AG09309 (cell line): Measurements from ENCODE around the gene PRDM4.

Experiments
- DNase-seq: peaks from one replicate; pipeline ENCODE4 v3.0.0-alpha.2; 2010; ENCODE audit warnings: low read depth
- H3K4me3 ChIP-seq: 2 replicates; pipeline ENCODE4 v1.5.1; 2011; ENCODE audit warnings: mild to moderate bottlenecking, low read depth, low read length, moderate library complexity; ENCODE audit not compliant: control insufficient read depth
- CTCF ChIP-seq: IDR thresholded peaks from 2 replicates; pipeline ENCODE4 v1.5.1; 2011; ENCODE audit warnings: mild to moderate bottlenecking, low read depth, low read length, inconsistent platforms; ENCODE audit not compliant: insufficient read depth, control insufficient read depth; ENCODE audit errors: missing control alignments

PRDM4 gene, protein sequence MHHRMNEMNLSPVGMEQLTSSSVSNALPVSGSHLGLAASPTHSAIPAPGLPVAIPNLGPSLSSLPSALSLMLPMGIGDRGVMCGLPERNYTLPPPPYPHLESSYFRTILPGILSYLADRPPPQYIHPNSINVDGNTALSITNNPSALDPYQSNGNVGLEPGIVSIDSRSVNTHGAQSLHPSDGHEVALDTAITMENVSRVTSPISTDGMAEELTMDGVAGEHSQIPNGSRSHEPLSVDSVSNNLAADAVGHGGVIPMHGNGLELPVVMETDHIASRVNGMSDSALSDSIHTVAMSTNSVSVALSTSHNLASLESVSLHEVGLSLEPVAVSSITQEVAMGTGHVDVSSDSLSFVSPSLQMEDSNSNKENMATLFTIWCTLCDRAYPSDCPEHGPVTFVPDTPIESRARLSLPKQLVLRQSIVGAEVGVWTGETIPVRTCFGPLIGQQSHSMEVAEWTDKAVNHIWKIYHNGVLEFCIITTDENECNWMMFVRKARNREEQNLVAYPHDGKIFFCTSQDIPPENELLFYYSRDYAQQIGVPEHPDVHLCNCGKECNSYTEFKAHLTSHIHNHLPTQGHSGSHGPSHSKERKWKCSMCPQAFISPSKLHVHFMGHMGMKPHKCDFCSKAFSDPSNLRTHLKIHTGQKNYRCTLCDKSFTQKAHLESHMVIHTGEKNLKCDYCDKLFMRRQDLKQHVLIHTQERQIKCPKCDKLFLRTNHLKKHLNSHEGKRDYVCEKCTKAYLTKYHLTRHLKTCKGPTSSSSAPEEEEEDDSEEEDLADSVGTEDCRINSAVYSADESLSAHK

GRCh38 chr12:107760809-107761501 lies at the start of gene PRDM4:
Gene PRDM4, minus strand, starts transcription at chr12:107761137. Its CDS starts 622 bp downstream, at chr12:107760515.
- DNase-seq: peak; percentile 70

GRCh38 chr12:107807471-107808150 lies 46.7 kb upstream of the PRDM4 start:
- no peak for TF ChIP-seq CTCF
- no peak overlapping the region for H3K4me3 ChIP-seq
- no peak for DNase-seq

More at GRCh38 chr12:107760809-107761501, at the start of gene PRDM4:
- H3K4me3 ChIP-seq: peak within 1 kb of the TSS; percentile 87
- TF ChIP-seq CTCF: no peak

DNA sequence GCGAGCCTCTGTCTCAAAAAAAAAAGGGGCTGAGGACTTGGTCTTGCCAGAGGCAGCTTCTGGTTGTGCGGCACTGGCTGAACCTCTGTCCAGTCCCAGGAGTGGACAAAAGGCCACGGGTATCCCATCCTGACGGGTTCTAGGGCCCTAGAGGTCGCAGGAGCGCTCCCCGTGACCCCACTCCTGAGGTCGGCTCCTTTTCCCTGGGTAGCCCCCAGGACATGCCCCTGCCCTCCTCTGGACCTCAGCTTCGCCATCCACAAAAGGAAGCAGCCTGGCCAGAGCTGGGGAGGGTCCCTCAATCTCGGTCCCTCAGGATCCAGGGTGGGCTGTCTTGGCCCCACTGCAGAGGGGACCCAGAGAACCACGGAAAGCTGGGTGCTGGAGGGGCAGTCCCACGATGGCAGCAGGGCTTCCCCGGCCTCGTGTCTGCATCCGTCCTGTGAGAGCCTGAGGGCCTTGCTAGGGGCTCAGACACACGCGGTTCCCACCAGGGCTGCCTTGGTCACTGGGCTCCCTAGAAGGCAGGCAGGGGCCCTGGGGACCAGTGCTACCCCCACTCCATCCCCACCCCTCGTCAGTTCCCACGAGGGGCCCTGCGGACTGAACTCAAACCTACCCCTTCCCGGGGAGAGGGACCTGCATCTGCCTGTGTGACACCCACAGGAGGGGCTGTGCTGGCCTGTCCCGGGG lies 44.7 kb upstream of the PRDM4 start:
- H3K4me3 ChIP-seq: no peak overlapping the region
- DNase-seq: no peak
- no peak for TF ChIP-seq CTCF

GRCh38 chr12:107803092-107803491 lies 42.2 kb upstream of the PRDM4 start:
- no peak for TF ChIP-seq CTCF
- no peak overlapping the region for H3K4me3 ChIP-seq
- no peak for DNase-seq

DNA sequence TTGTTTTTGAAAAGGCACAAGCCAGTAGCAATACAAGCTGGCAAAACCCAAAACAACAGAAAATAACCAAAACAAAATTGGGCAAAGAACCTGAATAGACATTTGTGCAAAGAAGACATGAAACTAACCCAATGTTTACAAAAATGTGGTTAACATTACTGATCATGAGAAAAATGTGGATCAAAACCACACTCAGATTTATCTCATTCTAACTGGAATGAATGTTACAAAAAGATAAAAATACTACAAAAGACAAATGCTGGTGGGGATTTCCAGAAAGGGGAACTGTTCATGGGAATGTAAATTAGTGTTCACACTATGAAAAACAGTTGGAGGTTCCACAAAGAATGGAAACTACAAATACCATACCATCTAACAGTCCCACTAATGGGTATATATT lies 40.2 kb upstream of the PRDM4 start:
- H3K4me3 ChIP-seq: no peak overlapping the region
- TF ChIP-seq CTCF: no peak
- DNase-seq: no peak
